PC-9 (cell line): Measurements from ENCODE around the gene HSPA2.
"Not testable (repeated sequence)": the region's sequence is repeated elsewhere in the genome, so short reads cannot be mapped to it uniquely, and the experiment has no call there.

Experiments
- EZH2 ChIP-seq: fragments of 200-600 bp; sonication (generic); IDR thresholded peaks from 2 replicates; pipeline ENCODE4 v1.8.0; 2017; ENCODE audit warnings: antibody characterized with exemption, low read depth
- TF ChIP-seq, protein P1 (sequence below): fragments of 200-600 bp; sonication (generic); conservative IDR thresholded peaks from 2 replicates; pipeline ENCODE4 v1.6.1; 2017; ENCODE audit warnings: mixed run types, antibody characterized with exemption, mild to moderate bottlenecking, moderate library complexity

DNA sequence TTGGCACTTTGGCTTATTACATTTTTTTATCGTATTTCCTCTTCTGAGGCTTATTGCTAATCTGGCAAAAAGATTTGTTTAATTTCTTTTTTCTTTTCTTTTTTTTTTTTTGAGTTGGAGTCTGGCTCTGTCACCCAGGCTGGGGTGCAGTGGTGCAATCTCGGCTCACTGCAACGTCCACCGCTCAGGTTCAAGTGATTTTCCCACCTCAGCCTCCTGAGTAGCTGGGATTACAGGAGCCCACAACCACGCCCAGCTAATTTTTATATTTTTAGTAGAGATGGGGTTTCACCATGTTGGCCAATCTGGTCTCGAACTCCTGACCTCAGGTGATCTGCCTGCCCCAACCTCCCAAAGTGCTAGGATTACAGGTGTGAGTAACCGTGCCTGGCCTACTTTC is 29.1 kb downstream of the HSPA2 start:
- TF ChIP-seq, protein P1, sequence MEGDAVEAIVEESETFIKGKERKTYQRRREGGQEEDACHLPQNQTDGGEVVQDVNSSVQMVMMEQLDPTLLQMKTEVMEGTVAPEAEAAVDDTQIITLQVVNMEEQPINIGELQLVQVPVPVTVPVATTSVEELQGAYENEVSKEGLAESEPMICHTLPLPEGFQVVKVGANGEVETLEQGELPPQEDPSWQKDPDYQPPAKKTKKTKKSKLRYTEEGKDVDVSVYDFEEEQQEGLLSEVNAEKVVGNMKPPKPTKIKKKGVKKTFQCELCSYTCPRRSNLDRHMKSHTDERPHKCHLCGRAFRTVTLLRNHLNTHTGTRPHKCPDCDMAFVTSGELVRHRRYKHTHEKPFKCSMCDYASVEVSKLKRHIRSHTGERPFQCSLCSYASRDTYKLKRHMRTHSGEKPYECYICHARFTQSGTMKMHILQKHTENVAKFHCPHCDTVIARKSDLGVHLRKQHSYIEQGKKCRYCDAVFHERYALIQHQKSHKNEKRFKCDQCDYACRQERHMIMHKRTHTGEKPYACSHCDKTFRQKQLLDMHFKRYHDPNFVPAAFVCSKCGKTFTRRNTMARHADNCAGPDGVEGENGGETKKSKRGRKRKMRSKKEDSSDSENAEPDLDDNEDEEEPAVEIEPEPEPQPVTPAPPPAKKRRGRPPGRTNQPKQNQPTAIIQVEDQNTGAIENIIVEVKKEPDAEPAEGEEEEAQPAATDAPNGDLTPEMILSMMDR: not testable (repeated sequence)
- not testable (repeated sequence) for TF ChIP-seq EZH2
